ENCODE data around the gene RNF213.
A peak's percentile ranks its signal among the peaks of the same experiment; 100 is the strongest.

Gene RNF213

GRCh38 chr17:80248894-80249710, 11.6 kb upstream of the RNF213 start:
- Mint-ChIP-seq H3K27me3 (ENCODE audit: low read depth) (no peaks in the 10 kb centered on the region), H3K36me3 (ENCODE audit: low read depth) (peaks cover 12% of the 10 kb centered on the region), H3K27ac (no peak overlapping the region), H3K4me1 (no peaks in the 10 kb centered on the region), H3K4me3 (no peak overlapping the region), H3K9me3 (no peaks in the 10 kb centered on the region)
- TF ChIP-seq CTCF (IDR thresholded peaks at IDR 0.05; ENCODE audit: unreplicated experiment in 3 of 3), result no peak

- Mint-ChIP-seq H3K27me3 (ENCODE audit: low read depth) (no peaks in the 10 kb centered on the region), H3K27ac (no peak overlapping the region), H3K9me3 (no peaks in the 10 kb centered on the region), H3K36me3 (ENCODE audit: low read depth) (peaks cover 3% of the 10 kb centered on the region), H3K4me1 (no peaks in the 10 kb centered on the region), H3K4me3 (no peak overlapping the region)
- no peak for TF ChIP-seq CTCF (IDR thresholded peaks at IDR 0.05; ENCODE audit: unreplicated experiment in 3 of 3)
Measured at GRCh38 chr17:80251966-80252365, 8.7 kb upstream of the RNF213 start.

GRCh38 chr17:80252871-80253270, 7.8 kb upstream of the RNF213 start:
- TF ChIP-seq CTCF (IDR thresholded peaks at IDR 0.05; ENCODE audit: unreplicated experiment in 3 of 3), result peak; percentile 23 to 38 (median 34)
- Mint-ChIP-seq H3K36me3 (ENCODE audit: low read depth) (peaks cover 3% of the 10 kb centered on the region), H3K4me1 (peaks cover 5% of the 10 kb centered on the region), H3K27ac (no peak overlapping the region), H3K27me3 (ENCODE audit: low read depth) (no peaks in the 10 kb centered on the region), H3K9me3 (no peaks in the 10 kb centered on the region), H3K4me3 (no peak overlapping the region)

GRCh38 chr17:80253631-80254395, 6.8 kb upstream of the RNF213 start:
- H3K9me3 Mint-ChIP-seq, result no peaks in the 10 kb centered on the region

GRCh38 chr17:80254396-80255251, 6.0 kb upstream of the RNF213 start:
- Mint-ChIP-seq H3K27ac (peak overlapping the region; percentile 79 to 91 (median 89)), H3K36me3 (ENCODE audit: low read depth) (peaks cover 3% of the 10 kb centered on the region), H3K27me3 (ENCODE audit: low read depth) (no peaks in the 10 kb centered on the region), H3K4me1 (peaks cover 9% of the 10 kb centered on the region), H3K4me3 (no peak overlapping the region), H3K9me3 (no peaks in the 10 kb centered on the region)
- no peak for TF ChIP-seq CTCF (IDR thresholded peaks at IDR 0.05; ENCODE audit: unreplicated experiment in 3 of 3)

More at GRCh38 chr17:80253631-80254395, 6.8 kb upstream of the RNF213 start:
- H3K27me3 Mint-ChIP-seq (ENCODE audit: low read depth), result no peaks in the 10 kb centered on the region
- H3K27ac Mint-ChIP-seq, result peak overlapping the region; percentile 79 to 91 (median 89)
- peaks cover 3% of the 10 kb centered on the region for H3K36me3 Mint-ChIP-seq (ENCODE audit: low read depth)
- H3K4me1 Mint-ChIP-seq, result peaks cover 9% of the 10 kb centered on the region
- no peak overlapping the region for H3K4me3 Mint-ChIP-seq
- TF ChIP-seq CTCF (IDR thresholded peaks at IDR 0.05; ENCODE audit: unreplicated experiment in 3 of 3), result no peak
